GM12891 (cell line): ENCODE results near the gene SUPT4H1.

ENCODE experiments used
- PAX5 ChIP-seq: IDR thresholded peaks from 2 replicates; pipeline ENCODE4 v1.6.1; 2011; ENCODE audit warnings: low read length, moderate library complexity, mild to moderate bottlenecking; ENCODE audit not compliant: insufficient read depth, severe bottlenecking
- POLR2A ChIP-seq: IDR thresholded peaks from 2 replicates; pipeline ENCODE4 v1.6.1; 2011; ENCODE audit warnings: low read depth, low read length, control low read depth
- POLR2AphosphoS5 ChIP-seq: IDR thresholded peaks from 2 replicates; pipeline ENCODE4 v1.6.1; 2011; ENCODE audit warnings: low read depth, low read length, control low read depth
- POU2F2 ChIP-seq: IDR thresholded peaks from 2 replicates; pipeline ENCODE4 v1.6.1; 2011; ENCODE audit warnings: low read depth, mild to moderate bottlenecking, control low read depth, low read length, moderate library complexity
- SPI1 ChIP-seq: IDR thresholded peaks from 2 replicates; pipeline ENCODE4 v1.6.1; 2011; ENCODE audit warnings: low read depth, low read length, control low read depth
- TAF1 ChIP-seq: IDR thresholded peaks from 2 replicates; pipeline ENCODE4 v1.6.1; 2011; ENCODE audit warnings: low read depth, low read length, control low read depth

GRCh38 chr17:58304750-58305486, 47.1 kb downstream of the SUPT4H1 start:
- TF ChIP-seq POLR2A (no peak), POLR2AphosphoS5 (no peak), SPI1 (no peak), TAF1 (no peak), POU2F2 (no peak), PAX5 (no peak)
